ENCODE results near the gene SCAMP2. TPM values are rescaled to one million over a fixed set of nuclear protein-coding genes. Genes with fewer than 3 reads are reported as not detected.

SCAMP2 gene
- total RNA-seq, 4 donors from 2014 or later, result 59.3 to 129 (median 104) TPM

DNA sequence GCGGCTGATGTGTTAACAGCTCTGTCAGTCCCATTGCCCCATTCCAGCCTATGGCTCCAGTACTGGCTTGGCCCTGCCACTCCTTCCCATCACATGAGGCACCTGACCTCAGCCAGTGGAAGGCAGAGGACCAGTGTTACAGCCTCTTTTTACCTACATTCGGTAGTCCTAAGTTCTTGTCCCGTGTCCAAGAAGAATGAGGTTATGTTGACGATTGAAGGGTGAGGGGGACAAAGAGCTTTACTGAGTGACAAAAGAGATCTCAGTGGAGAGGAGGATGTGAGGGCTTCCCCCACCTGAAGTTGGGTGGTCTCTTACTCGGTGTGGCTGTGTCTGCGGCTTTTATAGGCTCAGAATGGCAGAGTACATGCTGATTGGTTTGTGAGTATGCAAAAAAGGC, 9.4 kb upstream of the SCAMP2 start:
- 91 to 95% methylated on average over 5 to 6 of the region's 6 CpGs for WGBS, 2 donors
- Histone ChIP-seq H3K36me3 (no peaks in the 10 kb centered on the region), H3K4me3 (replicated peaks in 1 of 3) (no peak overlapping the region), H3K27me3 (no peaks in the 10 kb centered on the region), H3K4me1 (peaks cover 0 to 6% of the 10 kb centered on the region in 2 donors), H3K9me3 (no peaks in the 10 kb centered on the region), H3K27ac (no peak overlapping the region)
- TF ChIP-seq, protein P1, sequence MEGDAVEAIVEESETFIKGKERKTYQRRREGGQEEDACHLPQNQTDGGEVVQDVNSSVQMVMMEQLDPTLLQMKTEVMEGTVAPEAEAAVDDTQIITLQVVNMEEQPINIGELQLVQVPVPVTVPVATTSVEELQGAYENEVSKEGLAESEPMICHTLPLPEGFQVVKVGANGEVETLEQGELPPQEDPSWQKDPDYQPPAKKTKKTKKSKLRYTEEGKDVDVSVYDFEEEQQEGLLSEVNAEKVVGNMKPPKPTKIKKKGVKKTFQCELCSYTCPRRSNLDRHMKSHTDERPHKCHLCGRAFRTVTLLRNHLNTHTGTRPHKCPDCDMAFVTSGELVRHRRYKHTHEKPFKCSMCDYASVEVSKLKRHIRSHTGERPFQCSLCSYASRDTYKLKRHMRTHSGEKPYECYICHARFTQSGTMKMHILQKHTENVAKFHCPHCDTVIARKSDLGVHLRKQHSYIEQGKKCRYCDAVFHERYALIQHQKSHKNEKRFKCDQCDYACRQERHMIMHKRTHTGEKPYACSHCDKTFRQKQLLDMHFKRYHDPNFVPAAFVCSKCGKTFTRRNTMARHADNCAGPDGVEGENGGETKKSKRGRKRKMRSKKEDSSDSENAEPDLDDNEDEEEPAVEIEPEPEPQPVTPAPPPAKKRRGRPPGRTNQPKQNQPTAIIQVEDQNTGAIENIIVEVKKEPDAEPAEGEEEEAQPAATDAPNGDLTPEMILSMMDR (IDR thresholded peaks at IDR 0.05), result no peak
- TF ChIP-seq POLR2A (IDR thresholded peaks at IDR 0.05), result no peak
- intact Hi-C loops (cut with DNase I), result no loop called here
- no peak for DNase-seq

DNA sequence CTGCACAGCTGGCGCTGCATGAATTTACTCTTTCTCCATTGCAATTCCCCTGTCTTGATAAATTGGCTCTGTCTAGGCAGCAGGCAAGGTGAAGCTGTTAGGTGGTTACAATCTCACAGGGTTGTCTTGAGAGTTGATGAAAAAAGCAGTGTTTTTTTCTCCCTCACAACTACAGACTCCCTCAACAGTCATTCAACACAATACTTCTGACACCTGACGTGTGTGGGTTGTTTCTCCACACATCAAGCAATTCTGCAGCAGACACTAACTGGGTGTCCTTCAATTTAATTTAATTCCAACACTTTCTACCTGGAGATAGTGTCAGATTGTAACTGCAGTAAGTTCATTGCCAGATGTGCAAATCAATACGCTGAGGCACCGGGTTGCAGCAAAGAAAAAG, 5.1 kb upstream of the SCAMP2 start:
- no peak overlapping the region for H3K4me3 ChIP-seq (replicated peaks in 1 of 3)
- H3K27ac ChIP-seq, result no peak overlapping the region
- H3K4me1 ChIP-seq, result peaks cover 0 to 6% of the 10 kb centered on the region in 2 donors
- 84% methylated on average over 4 of the region's 4 CpGs for WGBS, 2 donors
- no peak for DNase-seq
- no peaks in the 10 kb centered on the region for H3K9me3 ChIP-seq
- H3K36me3 ChIP-seq, result no peaks in the 10 kb centered on the region
- no peaks in the 10 kb centered on the region for H3K27me3 ChIP-seq
- intact Hi-C loops (cut with DNase I), result no loop called here
- TF ChIP-seq, protein P1 (IDR thresholded peaks at IDR 0.05), result no peak
- TF ChIP-seq POLR2A (IDR thresholded peaks at IDR 0.05), result no peak

DNA sequence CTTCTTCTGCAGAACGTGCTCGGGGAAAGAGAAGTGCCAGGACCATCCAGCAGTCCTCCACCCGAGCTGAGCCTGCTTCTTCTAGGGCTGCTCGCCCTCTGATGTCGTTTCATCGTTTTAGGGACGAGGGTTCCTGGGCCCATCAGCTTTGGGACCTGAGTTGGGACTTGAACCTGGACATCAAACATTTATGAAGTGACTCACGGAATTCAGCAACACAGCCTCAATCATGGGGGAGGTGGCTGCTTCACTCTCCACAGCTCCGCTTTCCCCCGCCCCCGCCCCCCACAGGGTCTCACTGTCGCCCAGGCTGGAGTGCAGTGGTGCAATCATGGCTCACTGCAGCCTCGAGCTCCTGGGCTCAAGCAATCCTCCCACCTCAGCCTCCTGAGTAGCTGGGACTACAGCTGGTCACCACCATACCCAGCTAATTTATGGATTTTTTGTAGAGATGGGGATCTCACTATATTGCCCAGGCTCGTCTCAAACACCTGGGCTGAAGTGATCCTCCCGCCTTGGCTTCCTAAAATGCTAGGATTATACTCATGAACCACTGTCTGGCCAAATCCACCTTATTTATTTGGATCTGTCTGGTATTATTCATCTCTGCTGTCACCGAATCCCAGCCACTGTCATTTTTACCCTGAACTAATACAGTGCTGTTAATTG, 725 bp upstream of the SCAMP2 start:
- Histone ChIP-seq H3K9me3 (no peaks in the 10 kb centered on the region), H3K27me3 (no peaks in the 10 kb centered on the region), H3K27ac (peak overlapping the region; percentile 82 to 90 (median 88)), H3K4me3 (replicated peaks in 1 of 3) (peak overlapping the region in 2 of 3 donors; percentile 45 to 97), H3K4me1 (peaks cover 33 to 42% of the 10 kb centered on the region in 2 donors), H3K36me3 (no peaks in the 10 kb centered on the region)
- DNase-seq, result peak; percentile 25 to 31
- intact Hi-C loops (cut with DNase I), result no loop called here
- 35 to 37% methylated on average over 13 to 16 of the region's 16 CpGs for WGBS, 2 donors
- TF ChIP-seq, protein P1 (IDR thresholded peaks at IDR 0.05), result no peak
- TF ChIP-seq POLR2A (IDR thresholded peaks at IDR 0.05), result no peak

DNA sequence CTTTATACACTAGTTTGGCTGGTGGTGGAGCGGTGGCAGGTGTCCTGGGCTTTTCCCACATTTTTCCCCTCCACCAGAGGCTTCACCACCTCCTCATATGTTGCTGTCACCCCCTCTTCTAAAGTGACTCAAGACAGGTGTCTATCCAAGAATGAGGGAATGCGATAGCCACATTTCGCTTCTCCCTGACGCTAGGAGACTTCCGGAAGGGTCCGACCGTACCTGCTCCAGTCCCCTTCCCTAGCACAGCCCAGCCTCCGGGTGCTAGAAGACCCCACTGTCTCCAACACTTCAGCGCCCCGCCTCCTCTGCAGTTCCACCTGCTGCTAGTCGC, 496 bp downstream of the SCAMP2 start:
- intact Hi-C loops (cut with DNase I), result no loop called here
- TF ChIP-seq, protein P1 (IDR thresholded peaks at IDR 0.05), result no peak
- no peak for TF ChIP-seq POLR2A (IDR thresholded peaks at IDR 0.05)
- 0 to 2% methylated on average over 6 to 11 of the region's 11 CpGs for WGBS, 2 donors
- Histone ChIP-seq H3K27me3 (no peaks in the 10 kb centered on the region), H3K4me1 (peaks cover 39 to 54% of the 10 kb centered on the region in 2 donors), H3K27ac (peak overlapping the region; percentile 82 to 90 (median 88)), H3K36me3 (no peaks in the 10 kb centered on the region), H3K9me3 (no peaks in the 10 kb centered on the region), H3K4me3 (replicated peaks in 1 of 3) (peak overlapping the region; percentile 45 to 97 (median 59))
- DNase-seq, result no peak

DNA sequence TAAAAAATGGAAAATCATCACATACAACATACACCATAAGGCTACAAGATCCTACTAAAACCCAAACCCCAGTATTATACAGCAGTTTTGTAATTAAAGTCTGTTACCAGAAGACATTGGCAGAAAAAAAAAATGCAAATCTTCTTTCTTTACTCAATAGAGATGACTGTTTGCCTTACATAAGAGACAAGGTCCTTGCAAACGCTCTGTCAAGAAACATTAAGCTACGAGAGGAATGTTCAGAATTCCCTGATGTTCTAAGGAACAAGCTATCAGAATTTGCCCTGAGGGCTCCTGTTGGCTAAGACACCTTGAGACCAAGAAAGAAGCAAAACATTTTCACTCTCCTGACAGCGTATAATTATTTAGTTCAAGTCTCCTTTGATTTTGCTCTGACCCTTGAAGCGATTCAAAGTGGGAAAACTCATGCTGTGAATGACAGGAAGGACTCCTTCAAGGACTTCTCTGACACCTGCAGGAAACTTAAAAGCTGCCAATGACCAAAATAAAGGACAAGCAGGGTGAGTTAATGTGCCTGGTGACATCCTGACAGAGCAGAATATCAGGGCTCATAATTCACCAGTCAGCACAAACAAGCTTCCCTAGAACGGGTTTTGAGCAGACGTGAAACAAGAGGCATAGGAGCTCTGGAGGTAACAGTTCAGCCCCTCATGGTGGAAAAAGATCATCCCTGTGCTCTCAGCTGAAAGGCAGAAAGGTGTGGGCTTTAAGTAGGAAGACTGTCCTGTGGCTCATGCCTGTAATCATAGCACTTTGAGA, 2.5 kb downstream of the SCAMP2 start:
- intact Hi-C loops (cut with DNase I), result no loop called here
- no peak for DNase-seq
- H3K27ac ChIP-seq, result peak overlapping the region; percentile 7 to 78 (median 67)
- 49 to 54% methylated on average over 6 of the region's 6 CpGs for WGBS, 2 donors
- TF ChIP-seq POLR2A (IDR thresholded peaks at IDR 0.05), result no peak
- TF ChIP-seq, protein P1 (IDR thresholded peaks at IDR 0.05), result no peak
- no peaks in the 10 kb centered on the region for H3K36me3 ChIP-seq
- no peaks in the 10 kb centered on the region for H3K27me3 ChIP-seq
- H3K4me3 ChIP-seq (replicated peaks in 1 of 3), result no peak overlapping the region
- peaks cover 46 to 71% of the 10 kb centered on the region in 2 donors for H3K4me1 ChIP-seq
- no peaks in the 10 kb centered on the region for H3K9me3 ChIP-seq

Data from thyroid gland (tissue), 4 donors.